ENCODE results near the gene AGFG2. TPM values are rescaled to one million over a fixed set of nuclear protein-coding genes. Genes with fewer than 3 reads are reported as not detected.

Gene AGFG2
- total RNA-seq, 3 donors from 2014 or later (not counting 1 experiment from before 2014, with no cell fraction given) = 21.5 to 32.6 (median 22.2) TPM

- Mint-ChIP-seq H3K27ac (peak overlapping the region; percentile 89 to 92), H3K36me3 (no peaks in the 10 kb centered on the region), H3K4me1 (peaks cover 19 to 34% of the 10 kb centered on the region in 2 donors), H3K27me3 (ENCODE audit: low read depth in 2 of 2) (no peaks in the 10 kb centered on the region), H3K9me3 (no peaks in the 10 kb centered on the region), H3K4me3 (peak overlapping the region; percentile 6)
- Histone ChIP-seq H3K27ac (ENCODE audit: low read length) (peak overlapping the region; percentile 92), H3K4me3 (ENCODE audit: low read length) (no peak overlapping the region), H3K27me3 (ENCODE audit: control insufficient read depth, insufficient read depth, low read length) (no peaks in the 10 kb centered on the region), H3K36me3 (ENCODE audit: control insufficient read depth, insufficient read depth, low read length) (peaks cover 47% of the 10 kb centered on the region), H3K9me3 (ENCODE audit: control insufficient read depth, insufficient read depth, low read length) (no peaks in the 10 kb centered on the region), H3K4me1 (ENCODE audit: control insufficient read depth, insufficient read depth, low read length) (peaks cover 48% of the 10 kb centered on the region)
- TF ChIP-seq CTCF (IDR thresholded peaks at IDR 0.05) = no peak
- DNase-seq = no peak
- ATAC-seq = no peak
- intact Hi-C loops (cut with micrococcal nuclease) = no loop called here
- WGBS (ENCODE audit: insufficient coverage) = 61% methylated on average over 11 of the region's 11 CpGs
Observed at GRCh38 chr7:100582650-100583049, 43.6 kb downstream of the AGFG2 start.

- no peaks in the 10 kb centered on the region for H3K9me3 Mint-ChIP-seq
- peaks cover 39% of the 10 kb centered on the region for H3K36me3 ChIP-seq (ENCODE audit: control insufficient read depth, insufficient read depth, low read length)
- peak; percentile 41 to 81 for DNase-seq
- peak overlapping the region; percentile 97 for H3K4me3 ChIP-seq (ENCODE audit: low read length)
- H3K27me3 ChIP-seq (ENCODE audit: control insufficient read depth, insufficient read depth, low read length) = no peaks in the 10 kb centered on the region
- peak overlapping the region; percentile 89 to 92 for H3K27ac Mint-ChIP-seq
- peaks cover 19 to 34% of the 10 kb centered on the region in 2 donors for H3K4me1 Mint-ChIP-seq
- intact Hi-C loops (cut with micrococcal nuclease) = no loop called here
- H3K9me3 ChIP-seq (ENCODE audit: control insufficient read depth, insufficient read depth, low read length) = no peaks in the 10 kb centered on the region
- H3K27me3 Mint-ChIP-seq (ENCODE audit: low read depth in 2 of 2) = no peaks in the 10 kb centered on the region
- no peak for TF ChIP-seq CTCF (IDR thresholded peaks at IDR 0.05)
- H3K36me3 Mint-ChIP-seq = no peaks in the 10 kb centered on the region
- ATAC-seq = peak in 2 of 3 donors; percentile 2 to 3
- peak overlapping the region; percentile 97 for H3K4me3 Mint-ChIP-seq
- peaks cover 48% of the 10 kb centered on the region for H3K4me1 ChIP-seq (ENCODE audit: control insufficient read depth, insufficient read depth, low read length)
- WGBS (ENCODE audit: insufficient coverage) = 4% methylated on average over 22 of the region's 23 CpGs
- peak overlapping the region; percentile 92 for H3K27ac ChIP-seq (ENCODE audit: low read length)
Observed at GRCh38 chr7:100583132-100584053, 44.4 kb downstream of the AGFG2 start.

- peaks cover 0 to 1% of the 10 kb centered on the region in 2 donors for H3K27me3 Mint-ChIP-seq (ENCODE audit: low read depth in 2 of 2)
- ATAC-seq = no peak
- DNase-seq = no peak
- H3K4me1 ChIP-seq (ENCODE audit: control insufficient read depth, insufficient read depth, low read length) = peaks cover 48% of the 10 kb centered on the region
- peak overlapping the region; percentile 89 to 92 for H3K27ac Mint-ChIP-seq
- 1% methylated on average over 10 of the region's 15 CpGs for WGBS (ENCODE audit: insufficient coverage)
- peak overlapping the region; percentile 97 for H3K4me3 Mint-ChIP-seq
- intact Hi-C loops (cut with micrococcal nuclease) = no loop called here
- peak overlapping the region; percentile 92 for H3K27ac ChIP-seq (ENCODE audit: low read length)
- peaks cover 19 to 34% of the 10 kb centered on the region in 2 donors for H3K4me1 Mint-ChIP-seq
- TF ChIP-seq CTCF (IDR thresholded peaks at IDR 0.05) = no peak
- H3K9me3 Mint-ChIP-seq = no peaks in the 10 kb centered on the region
- peaks cover 32% of the 10 kb centered on the region for H3K36me3 ChIP-seq (ENCODE audit: control insufficient read depth, insufficient read depth, low read length)
- H3K9me3 ChIP-seq (ENCODE audit: control insufficient read depth, insufficient read depth, low read length) = no peaks in the 10 kb centered on the region
- H3K27me3 ChIP-seq (ENCODE audit: control insufficient read depth, insufficient read depth, low read length) = no peaks in the 10 kb centered on the region
- H3K4me3 ChIP-seq (ENCODE audit: low read length) = peak overlapping the region; percentile 97
- H3K36me3 Mint-ChIP-seq = no peaks in the 10 kb centered on the region
Observed at GRCh38 chr7:100584054-100584682, 45.2 kb downstream of the AGFG2 start.
